Thyroid gland (tissue), 4 donors: ENCODE results near the gene MDC1. TPM values are rescaled to one million over a fixed set of nuclear protein-coding genes. Genes with fewer than 3 reads are reported as not detected.

Experiments
- DNase-seq, 2 donors: peaks; one replicate each; pipeline ENCODE4 v3.0.0-alpha.2; 2019
- H3K27ac ChIP-seq, 3 donors: fragments of 200-600 bp; sonication (generic); 1 replicate in 2 of 3; 2 replicates in 1 of 3; pipeline ENCODE4 v1.5.1; 2016 to 2019; ENCODE audit warnings: mild to moderate bottlenecking in 1 of 3, moderate library complexity in 1 of 3
- H3K27me3 ChIP-seq: fragments of 200-600 bp; sonication (generic); one replicate; pipeline ENCODE4 v1.5.1; 2019
- H3K36me3 ChIP-seq, 2 donors: fragments of 200-600 bp; sonication (generic); one replicate each; pipeline ENCODE4 v1.5.1; 2016 to 2019
- H3K4me1 ChIP-seq, 2 donors: fragments of 200-600 bp; sonication (generic); one replicate each; pipeline ENCODE4 v1.5.1; 2017 to 2019
- H3K4me3 ChIP-seq, 3 donors: fragments of 200-600 bp; sonication (generic); replicated peaks in 1 of 3; 1 replicate in 2 of 3; 2 replicates in 1 of 3; pipeline ENCODE4 v1.5.1; 2016; ENCODE audit warnings: mild to moderate bottlenecking in 1 of 3
- H3K9me3 ChIP-seq: fragments of 200-600 bp; sonication (generic); one replicate; pipeline ENCODE4 v1.5.1; 2017
- POLR2A ChIP-seq, 2 donors: fragments of 450-650 bp; IDR thresholded peaks; one replicate each; pipeline ENCODE4 v1.6.1; 2017; ENCODE audit warnings: antibody characterized with exemption in 2 of 2, mild to moderate bottlenecking in 2 of 2, moderate library complexity in 1 of 2
- WGBS, 2 donors: methylation state at CpG; one replicate each; pipeline ENCODE4 v1.1.5; 2017; 5-methylcytosine and 5-hydroxymethylcytosine counted together
- intact Hi-C: fragments of 100-400 bp; cut with DNase I; formaldehyde crosslinking; loops from one replicate; pipeline ENCODE4 v1.15.1; 2023
- total RNA-seq, 4 donors: library from RNA; depleted of rRNA; stranded (reverse); fragments of >200 nt; gene quantifications; one replicate each; pipeline ENCODE4 v1.2.3, GENCODE V29; 2016
- TF ChIP-seq, protein P1 (sequence below), 6 experiments: fragments of 200-600 bp in 3 of 6; fragments of 450-650 bp in 3 of 6; sonication (generic) in 3 of 6; IDR thresholded peaks; one replicate each; pipeline ENCODE4 v1.5.1; 2016 to 2019; ENCODE audit warnings: antibody characterized with exemption in 6 of 6, mild to moderate bottlenecking in 2 of 6, inconsistent platforms in 1 of 6, moderate library complexity in 1 of 6

MDC1 gene
- total RNA-seq, 4 donors from 2014 or later = 15.3 to 27.2 (median 20.2) TPM

GRCh38 chr6:30747902-30748769, 31.1 kb upstream of the MDC1 start:
- intact Hi-C loops = loop anchor here (10.0 kb wide), 3 partner anchors 77 to 337 kb away; partner anchors contain the start of gene DDR1
- no peak for TF ChIP-seq POLR2A (IDR thresholded peaks at IDR 0.05)
- TF ChIP-seq, protein P1, sequence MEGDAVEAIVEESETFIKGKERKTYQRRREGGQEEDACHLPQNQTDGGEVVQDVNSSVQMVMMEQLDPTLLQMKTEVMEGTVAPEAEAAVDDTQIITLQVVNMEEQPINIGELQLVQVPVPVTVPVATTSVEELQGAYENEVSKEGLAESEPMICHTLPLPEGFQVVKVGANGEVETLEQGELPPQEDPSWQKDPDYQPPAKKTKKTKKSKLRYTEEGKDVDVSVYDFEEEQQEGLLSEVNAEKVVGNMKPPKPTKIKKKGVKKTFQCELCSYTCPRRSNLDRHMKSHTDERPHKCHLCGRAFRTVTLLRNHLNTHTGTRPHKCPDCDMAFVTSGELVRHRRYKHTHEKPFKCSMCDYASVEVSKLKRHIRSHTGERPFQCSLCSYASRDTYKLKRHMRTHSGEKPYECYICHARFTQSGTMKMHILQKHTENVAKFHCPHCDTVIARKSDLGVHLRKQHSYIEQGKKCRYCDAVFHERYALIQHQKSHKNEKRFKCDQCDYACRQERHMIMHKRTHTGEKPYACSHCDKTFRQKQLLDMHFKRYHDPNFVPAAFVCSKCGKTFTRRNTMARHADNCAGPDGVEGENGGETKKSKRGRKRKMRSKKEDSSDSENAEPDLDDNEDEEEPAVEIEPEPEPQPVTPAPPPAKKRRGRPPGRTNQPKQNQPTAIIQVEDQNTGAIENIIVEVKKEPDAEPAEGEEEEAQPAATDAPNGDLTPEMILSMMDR (IDR thresholded peaks at IDR 0.05) = no peak
- WGBS, 2 donors = 85% methylated on average over 6 of the region's 6 CpGs
- peaks cover 18 to 35% of the 10 kb centered on the region in 2 donors for H3K4me1 ChIP-seq
- H3K9me3 ChIP-seq = no peaks in the 10 kb centered on the region
- H3K27ac ChIP-seq = peak overlapping the region in 1 of 3 donors; percentile 38
- H3K27me3 ChIP-seq = no peaks in the 10 kb centered on the region
- no peak for DNase-seq
- H3K36me3 ChIP-seq = no peaks in the 10 kb centered on the region
- H3K4me3 ChIP-seq = no peak overlapping the region

DNA sequence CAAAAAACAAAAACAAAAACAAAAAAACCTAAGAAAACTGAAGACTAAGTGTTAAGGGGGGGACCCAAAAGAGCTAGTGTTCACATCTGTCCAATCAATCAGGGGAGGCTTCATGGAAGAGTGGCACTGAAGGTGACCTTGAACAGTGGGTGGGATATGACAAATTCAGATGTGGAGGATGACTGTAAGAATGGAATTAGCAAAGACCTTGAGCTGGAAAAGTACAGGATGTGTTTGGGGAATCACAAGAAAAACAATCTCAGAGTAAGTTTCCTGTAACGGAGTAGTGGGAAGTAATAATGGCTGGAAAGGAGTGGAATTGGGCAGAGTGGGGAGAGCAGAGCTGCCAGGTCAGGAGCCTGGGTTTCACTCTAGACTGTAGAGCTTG, 30.2 kb upstream of the MDC1 start:
- intact Hi-C loops = loop anchor here (10.0 kb wide), 3 partner anchors 78 to 338 kb away; partner anchors contain the start of gene DDR1
- Histone ChIP-seq H3K4me1 (peaks cover 12 to 27% of the 10 kb centered on the region in 2 donors), H3K27ac (peak overlapping the region in 2 of 3 donors; percentile 1 to 38), H3K36me3 (no peaks in the 10 kb centered on the region), H3K27me3 (no peaks in the 10 kb centered on the region), H3K9me3 (no peaks in the 10 kb centered on the region), H3K4me3 (no peak overlapping the region)
- no peak for TF ChIP-seq POLR2A (IDR thresholded peaks at IDR 0.05)
- DNase-seq = no peak
- WGBS, 2 donors = 73 to 83% methylated on average over 1 of the region's 1 CpG

DNA sequence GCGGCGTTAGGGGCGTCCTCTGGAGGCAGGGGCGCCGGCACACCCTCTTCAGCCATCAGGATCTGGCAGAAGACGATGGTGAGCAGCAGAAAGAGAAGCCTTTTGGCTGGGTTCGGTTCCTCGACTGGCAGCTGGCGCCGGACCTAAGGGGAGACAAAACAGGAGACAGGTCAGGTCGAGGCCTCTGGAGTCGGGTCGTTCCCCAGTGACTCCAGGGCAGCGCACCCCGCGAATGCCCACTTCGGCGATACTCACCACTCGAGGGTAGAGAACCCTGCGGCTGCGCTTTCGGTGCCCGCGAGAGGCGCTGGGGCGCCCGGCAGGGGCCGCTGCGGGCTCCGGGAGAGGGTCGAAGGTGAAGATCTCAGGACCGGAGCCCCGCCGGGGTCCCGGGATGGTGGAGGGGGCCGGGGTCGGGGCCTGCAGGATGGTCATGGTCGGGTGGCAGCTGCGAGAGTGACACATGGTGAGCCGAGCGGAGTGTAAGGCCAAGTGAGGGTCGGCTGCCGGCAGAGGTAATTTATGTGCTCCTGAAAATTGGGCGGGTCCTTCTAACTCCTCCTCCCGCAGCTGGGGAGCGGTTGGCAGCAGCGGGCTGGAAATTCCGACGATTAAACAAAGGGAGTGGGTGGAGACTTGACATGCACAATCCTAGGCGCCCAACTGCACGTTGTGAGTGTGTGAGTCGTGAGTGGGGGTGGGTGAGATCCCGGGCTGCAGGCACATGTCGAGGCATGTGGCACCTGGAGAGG, 27.1 kb upstream of the MDC1 start, which contains the start of gene IER3:
Gene IER3, minus strand, starts transcription at position 494 of the 752 bp plus-strand sequence. Its CDS starts 29 bp downstream, at position 465.
- Histone ChIP-seq H3K4me1 (peaks cover 13 to 27% of the 10 kb centered on the region in 2 donors), H3K36me3 (peaks cover 13 to 14% of the 10 kb centered on the region in 2 donors), H3K9me3 (no peaks in the 10 kb centered on the region), H3K4me3 (peak within 1 kb of the TSS in 2 of 3 donors; percentile 40 to 72), H3K27me3 (no peaks in the 10 kb centered on the region), H3K27ac (peak within 1 kb of the TSS; percentile 83 to 95 (median 93))
- peak; percentile 86 to 89 for DNase-seq
- intact Hi-C loops = loop anchor here (10.0 kb wide), 3 partner anchors 81 to 341 kb away; partner anchors contain the start of gene DDR1
- TF ChIP-seq, protein P1 (IDR thresholded peaks at IDR 0.05) = peak in 4 of 6 experiments; percentile 61 to 78 (median 69)
- TF ChIP-seq POLR2A (IDR thresholded peaks at IDR 0.05) = peak; percentile 78 to 95
- 2 to 3% methylated on average over 15 to 44 of the region's 54 CpGs for WGBS, 2 donors

GRCh38 chr6:30743099-30744053, 26.3 kb upstream of the MDC1 start:
- Histone ChIP-seq H3K4me3 (peak overlapping the region in 2 of 3 donors; percentile 40 to 72), H3K27ac (peak overlapping the region; percentile 83 to 95 (median 93))

More at GRCh38 chr6:30743099-30744053, 26.3 kb upstream of the MDC1 start:
- peak; percentile 19 to 24 for DNase-seq
- intact Hi-C loops = loop anchor here (10.0 kb wide), 3 partner anchors 81 to 341 kb away; partner anchors contain the start of gene DDR1
- H3K27me3 ChIP-seq = no peaks in the 10 kb centered on the region
- peaks cover 13 to 27% of the 10 kb centered on the region in 2 donors for H3K4me1 ChIP-seq
- no peaks in the 10 kb centered on the region for H3K9me3 ChIP-seq
- WGBS, 2 donors = 29 to 30% methylated on average over 38 to 54 of the region's 55 CpGs
- H3K36me3 ChIP-seq = peaks cover 20 to 22% of the 10 kb centered on the region in 2 donors
- TF ChIP-seq POLR2A (IDR thresholded peaks at IDR 0.05) = no peak
- TF ChIP-seq, protein P1 (IDR thresholded peaks at IDR 0.05) = peak in 1 of 6 experiments; percentile 14
